Stimulated activated naive CD4-positive, alpha-beta T cell treated with Interleukin-2 at 50 U/mL for 16 hours (primary cell): ENCODE results near the gene PLGRKT.

Experiments used
- DNase-seq: peaks from one replicate; lab custom pipeline; 2025; lab: John Stamatoyannopoulos, UW

The PLGRKT gene

GRCh38 chr9:5310851-5311250, 126.9 kb downstream of the PLGRKT start:
- no peak for DNase-seq
